ENCODE measurements around the gene COA8.

- no peak for TF ChIP-seq EZH2 (IDR thresholded peaks at IDR 0.05; ENCODE audit: borderline replicate concordance, low read length)
- TF ChIP-seq, protein P1, sequence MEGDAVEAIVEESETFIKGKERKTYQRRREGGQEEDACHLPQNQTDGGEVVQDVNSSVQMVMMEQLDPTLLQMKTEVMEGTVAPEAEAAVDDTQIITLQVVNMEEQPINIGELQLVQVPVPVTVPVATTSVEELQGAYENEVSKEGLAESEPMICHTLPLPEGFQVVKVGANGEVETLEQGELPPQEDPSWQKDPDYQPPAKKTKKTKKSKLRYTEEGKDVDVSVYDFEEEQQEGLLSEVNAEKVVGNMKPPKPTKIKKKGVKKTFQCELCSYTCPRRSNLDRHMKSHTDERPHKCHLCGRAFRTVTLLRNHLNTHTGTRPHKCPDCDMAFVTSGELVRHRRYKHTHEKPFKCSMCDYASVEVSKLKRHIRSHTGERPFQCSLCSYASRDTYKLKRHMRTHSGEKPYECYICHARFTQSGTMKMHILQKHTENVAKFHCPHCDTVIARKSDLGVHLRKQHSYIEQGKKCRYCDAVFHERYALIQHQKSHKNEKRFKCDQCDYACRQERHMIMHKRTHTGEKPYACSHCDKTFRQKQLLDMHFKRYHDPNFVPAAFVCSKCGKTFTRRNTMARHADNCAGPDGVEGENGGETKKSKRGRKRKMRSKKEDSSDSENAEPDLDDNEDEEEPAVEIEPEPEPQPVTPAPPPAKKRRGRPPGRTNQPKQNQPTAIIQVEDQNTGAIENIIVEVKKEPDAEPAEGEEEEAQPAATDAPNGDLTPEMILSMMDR (conservative IDR thresholded peaks at IDR 0.05 in 1 of 2, IDR thresholded peaks at IDR 0.05 in 1 of 2; ENCODE audit: extremely low read depth in 1 of 2, insufficient read depth in 1 of 2, low read depth in 1 of 2, low read length in 2 of 2): peak; percentile 85 to 97
Measured at GRCh38 chr14:103518422-103519042, 44.2 kb upstream of the COA8 start.
